K562 (cell line): Measurements from ENCODE around the gene SLC5A4.

Experiments
- BRCA1 ChIP-seq, 2 experiments: fragments of 450-650 bp in 1 of 2; sonication (generic) in 1 of 2; formaldehyde crosslinking in 1 of 2; IDR thresholded peaks; 2 replicates each; pipeline versions ENCODE4 v1.5.0 to v1.6.1; 2017 to 2020; ENCODE audit warnings: mild to moderate bottlenecking in 1 of 2, missing genetic modification reagents in 1 of 2
- GATA2 ChIP-seq: sonication (generic); formaldehyde crosslinking; IDR thresholded peaks from 2 replicates; pipeline ENCODE4 v1.4.0; 2020; ENCODE audit warnings: mild to moderate bottlenecking, missing genetic modification reagents
- HNRNPLL ChIP-seq: fragments of 200-400 bp; formaldehyde crosslinking; IDR thresholded peaks from 2 replicates; pipeline ENCODE4 v1.6.1; 2017; ENCODE audit warnings: low read length, low read depth, mild to moderate bottlenecking; ENCODE audit not compliant: poor library complexity, severe bottlenecking
- JUN ChIP-seq, 2 experiments: sonication (generic) in 1 of 2; formaldehyde crosslinking in 1 of 2; IDR thresholded peaks; 2 replicates each; pipeline versions ENCODE4 v1.6.1 to v1.8.0; 2012 to 2022; ENCODE audit warnings: borderline replicate concordance in 2 of 2, mild to moderate bottlenecking in 2 of 2, improper control_type of control experiment in 1 of 2, low read depth in 1 of 2, low read length in 1 of 2, missing genetic modification reagents in 1 of 2
- MTA2 ChIP-seq: fragments of 450-650 bp; IDR thresholded peaks from 2 replicates; pipeline ENCODE4 v1.6.1; 2016; ENCODE audit warnings: low read depth
- MYNN ChIP-seq, 2 experiments: sonication (generic); formaldehyde crosslinking in 1 of 2; IDR thresholded peaks; 2 replicates each; pipeline versions ENCODE4 v1.5.0 to v1.6.1; 2016 to 2020; ENCODE audit warnings: antibody characterized with exemption in 1 of 2, missing genetic modification reagents in 1 of 2
- RFX5 ChIP-seq: IDR thresholded peaks from 2 replicates; pipeline ENCODE4 v1.6.1; 2011; ENCODE audit warnings: low read depth, mild to moderate bottlenecking, improper control_type of control experiment, low read length
- SRF ChIP-seq, 2 experiments: fragments of 250-450, 450-650 bp in 1 of 2; sonication (Bioruptor Pico) in 1 of 2; sonication (generic) in 1 of 2; formaldehyde crosslinking; IDR thresholded peaks; 2 replicates each; pipeline versions ENCODE4 v1.5.0 to v1.5.1; 2020 to 2022; ENCODE audit warnings: mild to moderate bottlenecking in 1 of 2, missing genetic modification reagents in 1 of 2
- TAF1 ChIP-seq: IDR thresholded peaks from 2 replicates; pipeline ENCODE4 v1.6.1; 2011; ENCODE audit warnings: mild to moderate bottlenecking, low read length, moderate library complexity; ENCODE audit not compliant: insufficient read depth, control insufficient read depth, severe bottlenecking; ENCODE audit errors: extremely low read depth
- TEAD4 ChIP-seq, 2 experiments: sonication (generic) in 1 of 2; formaldehyde crosslinking in 1 of 2; IDR thresholded peaks; 2 replicates each; pipeline versions ENCODE4 v1.6.1 to v1.8.0; 2012 to 2022; ENCODE audit warnings: borderline replicate concordance in 1 of 2, inconsistent platforms in 1 of 2, low read length in 1 of 2, mild to moderate bottlenecking in 1 of 2, missing genetic modification reagents in 1 of 2
- ZNF592 ChIP-seq: fragments of 450-650 bp; IDR thresholded peaks from 2 replicates; pipeline ENCODE4 v1.6.1; 2017; ENCODE audit warnings: antibody characterized with exemption, mild to moderate bottlenecking
- TF ChIP-seq, protein P1 (sequence below), 3 experiments: IDR thresholded peaks in 2 of 3; conservative IDR thresholded peaks in 1 of 3; 2 replicates each; pipeline ENCODE4 v1.5.1; 2011 to 2012; ENCODE audit warnings: low read length in 3 of 3, mild to moderate bottlenecking in 3 of 3, control low read depth in 2 of 3, improper control_type of control experiment in 1 of 3, inconsistent platforms in 1 of 3, low read depth in 1 of 3, mixed read lengths in 1 of 3, moderate library complexity in 1 of 3; ENCODE audit not compliant: insufficient read depth in 2 of 3

- TF ChIP-seq MTA2 (no peak), GATA2 (CRISPR knock-in tag) (no peak), TAF1 (no peak), MYNN (IDR thresholded peaks at IDR 0.05) (no peak), MYNN (CRISPR knock-in tag; IDR thresholded peaks at IDR 0.05) (no peak), HNRNPLL (no peak), ZNF592 (no peak), BRCA1 (IDR thresholded peaks at IDR 0.05) (no peak), BRCA1 (CRISPR knock-in tag; IDR thresholded peaks at IDR 0.05) (no peak), RFX5 (no peak), TEAD4 (IDR thresholded peaks at IDR 0.05; ENCODE audit: low read length) (no peak), TEAD4 (CRISPR knock-in tag; IDR thresholded peaks at IDR 0.05; ENCODE audit: borderline replicate concordance) (no peak), SRF (CRISPR knock-in tag; IDR thresholded peaks at IDR 0.05) (no peak), JUN (IDR thresholded peaks at IDR 0.05; ENCODE audit: borderline replicate concordance, low read depth, low read length) (no peak), JUN (CRISPR knock-in tag; IDR thresholded peaks at IDR 0.05; ENCODE audit: borderline replicate concordance) (no peak)
- TF ChIP-seq, protein P1, sequence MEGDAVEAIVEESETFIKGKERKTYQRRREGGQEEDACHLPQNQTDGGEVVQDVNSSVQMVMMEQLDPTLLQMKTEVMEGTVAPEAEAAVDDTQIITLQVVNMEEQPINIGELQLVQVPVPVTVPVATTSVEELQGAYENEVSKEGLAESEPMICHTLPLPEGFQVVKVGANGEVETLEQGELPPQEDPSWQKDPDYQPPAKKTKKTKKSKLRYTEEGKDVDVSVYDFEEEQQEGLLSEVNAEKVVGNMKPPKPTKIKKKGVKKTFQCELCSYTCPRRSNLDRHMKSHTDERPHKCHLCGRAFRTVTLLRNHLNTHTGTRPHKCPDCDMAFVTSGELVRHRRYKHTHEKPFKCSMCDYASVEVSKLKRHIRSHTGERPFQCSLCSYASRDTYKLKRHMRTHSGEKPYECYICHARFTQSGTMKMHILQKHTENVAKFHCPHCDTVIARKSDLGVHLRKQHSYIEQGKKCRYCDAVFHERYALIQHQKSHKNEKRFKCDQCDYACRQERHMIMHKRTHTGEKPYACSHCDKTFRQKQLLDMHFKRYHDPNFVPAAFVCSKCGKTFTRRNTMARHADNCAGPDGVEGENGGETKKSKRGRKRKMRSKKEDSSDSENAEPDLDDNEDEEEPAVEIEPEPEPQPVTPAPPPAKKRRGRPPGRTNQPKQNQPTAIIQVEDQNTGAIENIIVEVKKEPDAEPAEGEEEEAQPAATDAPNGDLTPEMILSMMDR (IDR thresholded peaks at IDR 0.05 in 2 of 3, conservative IDR thresholded peaks at IDR 0.05 in 1 of 3; ENCODE audit: insufficient read depth in 2 of 3, low read depth in 1 of 3, low read length in 3 of 3), result no peak
These were observed 6.2 kb upstream of the SLC5A4 start for GRCh38 chr22:32261306-32261705.
